ENCODE data around the gene TM9SF2.

Gene TM9SF2

GRCh38 chr13:99610702-99611289 is 109.5 kb downstream of the TM9SF2 start:
- no peak overlapping the region for H3K27ac ChIP-seq
- TF ChIP-seq ZFX (IDR thresholded peaks at IDR 0.05), result no peak
- peak; percentile 30 for TF ChIP-seq CTCF (conservative IDR thresholded peaks at IDR 0.05)

Data from C4-2B (cell line).